T1000 (cell line): ENCODE measurements around the gene CCDC3.
"Not testable (repeated sequence)": the region's sequence is repeated elsewhere in the genome, so short reads cannot be mapped to it uniquely, and the experiment has no call there.

ENCODE experiments used
- DNase-seq: peaks from one replicate; lab custom pipeline; 2025; ENCODE audit warnings: mixed read lengths; lab: John Stamatoyannopoulos, UW

CCDC3 gene

GRCh38 chr10:13001041-13001886, at the start of gene CCDC3:
Gene CCDC3, minus strand, starts transcription at chr10:13001713. Its CDS starts 143 bp downstream, at chr10:13001570.
- DNase-seq = peak; percentile 87

- DNase-seq = no peak
These were observed 49.7 kb upstream of the CCDC3 start for GRCh38 chr10:13051126-13051694.

GRCh38 chr10:13049774-13050420, 48.4 kb upstream of the CCDC3 start:
- no peak for DNase-seq

GRCh38 chr10:13048762-13049161, 47.2 kb upstream of the CCDC3 start:
- DNase-seq = no peak

DNA sequence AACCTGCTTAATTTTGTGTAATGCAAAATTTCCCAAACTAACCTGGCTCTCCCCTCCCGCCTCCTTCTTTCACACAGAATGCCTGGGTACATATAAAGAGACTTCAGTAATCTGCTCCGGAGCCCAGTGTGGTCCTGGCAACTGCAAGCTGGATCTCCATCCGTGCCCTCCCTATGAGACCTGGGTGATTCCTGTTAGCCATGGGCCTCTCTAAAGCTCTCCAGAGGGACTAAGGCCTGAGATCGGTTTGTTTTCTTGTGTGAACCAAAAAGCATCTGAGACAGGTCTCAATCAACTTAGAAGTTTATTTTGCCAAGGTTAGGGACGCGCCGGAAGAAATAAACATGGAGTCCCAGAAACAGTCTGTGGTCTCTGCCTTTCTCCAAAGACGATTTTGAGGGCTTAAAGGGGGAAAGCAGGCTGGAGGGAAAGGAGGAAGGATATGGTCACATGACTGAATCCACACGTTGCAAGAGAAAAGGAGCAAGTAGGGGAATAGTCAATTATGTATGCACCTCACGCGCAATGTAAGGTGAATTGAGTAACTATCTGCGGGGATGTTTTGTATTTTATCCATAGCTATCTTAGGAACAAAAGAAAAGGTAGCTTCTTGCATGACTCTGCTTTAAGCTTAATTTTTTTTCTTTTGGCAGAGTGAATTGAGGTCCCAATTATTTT, 46.2 kb upstream of the CCDC3 start:
- DNase-seq = no peak

GRCh38 chr10:13046851-13047528, 45.5 kb upstream of the CCDC3 start:
- DNase-seq = no peak

- DNase-seq = no peak
These were observed 42.0 kb upstream of the CCDC3 start for GRCh38 chr10:13043520-13043919.

- no peak for DNase-seq
These were observed 38.2 kb upstream of the CCDC3 start for GRCh38 chr10:13039761-13040160.

DNA sequence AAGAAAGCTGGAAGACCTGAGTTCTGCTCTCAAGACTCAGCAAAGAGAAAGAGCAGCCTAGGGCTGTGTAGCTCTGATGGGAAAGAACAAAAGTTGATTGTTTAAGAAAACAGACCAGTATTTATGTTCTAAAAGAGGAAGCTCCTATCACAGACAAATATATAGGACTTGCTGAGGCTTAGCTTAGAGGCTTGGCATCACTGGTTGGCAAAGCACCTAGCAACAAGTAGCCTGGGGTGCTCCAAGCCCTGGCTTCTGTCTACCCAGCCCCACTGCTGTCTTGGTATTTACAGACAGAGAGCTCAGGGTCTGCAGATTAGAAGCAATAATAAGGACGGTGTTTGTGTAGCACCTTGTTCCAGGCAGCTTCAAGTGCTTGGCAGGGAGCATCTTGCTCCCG, 36.9 kb upstream of the CCDC3 start:
- no peak for DNase-seq

GRCh38 chr10:13037832-13038231, 36.3 kb upstream of the CCDC3 start:
- DNase-seq = no peak

DNA sequence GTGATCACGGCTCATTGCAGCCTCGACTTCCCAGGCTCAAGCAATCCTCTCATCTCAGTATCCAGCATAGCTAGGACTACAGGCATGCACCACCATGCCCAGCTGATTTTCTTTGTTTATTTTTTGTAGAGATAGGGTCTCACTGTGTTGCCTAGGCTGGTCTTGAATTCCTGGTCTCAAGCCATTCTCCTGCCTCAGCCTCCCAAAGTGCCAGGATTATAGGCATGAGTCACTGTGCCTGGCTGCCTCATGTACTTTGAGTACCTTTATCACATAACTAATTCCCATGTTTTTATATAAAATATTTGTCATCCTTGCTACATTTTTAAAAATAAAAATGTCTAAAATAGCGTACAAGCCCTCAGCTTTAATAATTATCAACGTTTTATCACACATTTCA, 35.3 kb upstream of the CCDC3 start:
- no peak for DNase-seq

DNA sequence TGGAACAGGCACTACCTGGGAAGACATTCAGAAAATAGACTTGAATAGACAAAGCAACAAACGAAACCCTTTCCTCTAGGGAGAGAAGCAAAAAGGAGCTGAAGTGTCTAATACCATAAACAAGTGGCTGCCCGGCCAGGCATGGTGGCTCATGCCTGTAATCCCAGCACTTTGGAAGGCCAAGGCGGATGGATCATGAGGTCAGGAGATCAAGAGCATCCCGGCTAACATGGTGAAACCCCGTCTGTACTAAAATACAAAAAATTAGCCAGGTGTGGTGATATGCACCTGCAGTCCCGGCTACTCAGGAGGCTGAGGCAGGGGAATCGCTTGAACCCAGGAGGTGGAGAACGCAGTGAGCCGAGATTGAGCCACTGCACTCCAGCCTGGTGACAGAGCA, 34.2 kb upstream of the CCDC3 start:
- not testable (repeated sequence) for DNase-seq

- no peak for DNase-seq
These were observed 25.4 kb upstream of the CCDC3 start for GRCh38 chr10:13026873-13027272.

GRCh38 chr10:13023754-13024153, 22.2 kb upstream of the CCDC3 start:
- no peak for DNase-seq

DNA sequence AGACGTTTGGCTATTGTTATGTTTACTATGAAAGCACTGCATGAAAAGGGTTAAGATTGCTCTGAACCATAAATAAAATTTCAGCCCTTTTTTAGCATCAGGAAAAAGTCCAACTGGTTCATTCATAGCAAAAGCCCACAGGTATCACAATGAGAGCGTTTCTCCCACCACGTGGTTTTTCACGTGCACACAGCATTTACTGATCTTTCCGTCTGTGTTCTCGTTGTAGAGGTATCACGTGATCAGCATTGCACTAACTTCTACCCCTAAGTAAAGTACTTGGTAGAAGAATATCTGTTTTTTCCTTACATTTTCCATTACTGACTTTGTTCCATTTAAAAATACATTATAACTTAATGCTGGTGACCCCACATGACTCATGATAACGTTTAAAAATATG, 17.8 kb upstream of the CCDC3 start:
- DNase-seq = no peak

DNA sequence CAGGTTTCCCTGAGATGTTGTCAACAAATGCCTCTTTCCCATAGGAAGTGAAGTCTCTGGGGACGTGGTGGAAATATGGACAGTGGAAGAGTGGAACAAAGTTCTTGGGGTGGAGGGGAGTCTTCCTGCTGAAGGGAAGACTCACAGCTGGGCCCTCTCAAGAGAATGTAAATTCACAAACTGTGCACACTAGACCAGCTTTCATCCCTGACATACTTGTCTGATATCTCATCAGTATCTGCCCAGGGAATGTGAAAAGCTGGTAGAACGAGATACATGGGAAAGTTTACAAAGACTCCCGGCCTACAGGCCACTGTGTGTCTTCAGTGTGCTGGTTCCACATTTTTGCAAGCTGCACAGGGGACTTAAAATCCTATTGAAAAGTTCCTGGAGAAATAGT, 16.7 kb upstream of the CCDC3 start:
- DNase-seq = no peak

DNA sequence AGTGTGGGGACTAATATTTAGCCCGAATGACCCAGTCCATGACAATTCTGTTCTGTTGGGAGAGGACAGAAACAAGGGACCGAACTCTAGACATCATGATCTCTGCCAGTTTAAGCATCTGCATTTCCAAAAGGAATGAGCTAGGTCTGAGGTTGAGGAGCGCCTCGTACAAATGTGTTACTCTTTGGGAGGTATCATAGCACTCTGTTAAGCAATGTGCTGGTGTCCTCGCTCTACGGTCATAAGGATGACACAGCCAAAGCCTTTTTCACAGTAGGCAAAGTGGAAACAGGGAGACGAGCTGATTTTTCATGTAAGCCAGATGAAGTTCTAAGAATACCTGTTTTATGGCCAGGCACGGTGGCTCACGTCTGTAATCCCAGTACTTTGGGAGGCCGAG, 15.4 kb upstream of the CCDC3 start:
- DNase-seq = no peak

DNA sequence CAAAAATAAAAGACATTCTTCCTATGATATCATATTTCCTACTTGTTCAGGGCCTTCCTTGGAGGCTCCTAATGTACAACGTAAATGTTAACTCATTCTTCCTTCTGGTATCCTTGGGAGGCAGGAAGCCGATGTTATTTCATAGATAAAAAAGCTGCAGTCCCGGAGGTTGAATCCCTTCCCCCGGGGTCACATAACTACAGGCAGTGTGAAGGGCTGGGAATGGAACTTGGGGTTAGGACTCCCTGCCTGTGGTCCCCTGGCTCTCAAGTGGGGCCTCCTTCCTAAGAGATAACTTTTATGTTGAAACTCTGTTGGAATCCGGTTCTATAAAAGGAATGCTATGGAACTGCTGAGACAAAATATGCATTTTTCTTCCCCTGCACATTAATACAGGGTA, 14.9 kb upstream of the CCDC3 start:
- DNase-seq = no peak

DNA sequence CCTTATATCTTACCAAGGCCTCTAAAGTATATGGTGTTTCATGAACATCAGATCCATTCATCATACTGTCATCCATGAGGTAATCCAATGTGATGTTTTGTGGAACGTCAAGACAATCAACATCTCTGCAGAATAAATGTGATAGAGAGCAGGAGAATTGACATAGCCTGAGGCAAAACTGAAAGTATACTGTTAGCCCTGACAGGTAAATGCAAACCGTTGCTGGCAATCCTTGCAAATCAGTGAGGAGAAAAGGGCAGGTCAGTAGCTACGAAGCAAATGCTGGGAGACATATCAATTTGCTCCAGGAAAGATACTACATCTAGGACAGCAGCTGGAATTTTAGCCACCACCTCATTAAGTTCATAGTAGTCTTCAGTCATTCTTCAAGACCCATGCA, 4.5 kb upstream of the CCDC3 start:
- no peak for DNase-seq

GRCh38 chr10:13003759-13004158, 2.2 kb upstream of the CCDC3 start:
- no peak for DNase-seq

DNA sequence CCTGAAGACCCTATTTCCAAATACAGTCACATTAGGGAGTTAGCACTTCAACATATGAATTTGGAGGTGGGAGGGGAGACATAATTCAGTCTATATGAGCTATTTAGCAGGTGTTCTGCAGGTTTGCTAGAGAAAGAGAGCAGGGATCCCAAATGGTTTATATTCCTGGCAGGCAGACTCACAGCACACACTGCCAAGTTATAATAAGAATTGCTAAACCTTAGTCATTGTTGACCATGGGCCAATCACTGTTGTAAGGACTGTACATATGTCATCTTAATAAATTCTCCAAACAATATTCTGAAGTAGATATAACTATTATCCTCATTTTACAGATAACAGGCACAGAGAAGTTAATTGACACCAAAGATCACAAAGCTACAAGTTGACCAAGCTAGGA, 1.5 kb upstream of the CCDC3 start:
- DNase-seq = no peak

DNA sequence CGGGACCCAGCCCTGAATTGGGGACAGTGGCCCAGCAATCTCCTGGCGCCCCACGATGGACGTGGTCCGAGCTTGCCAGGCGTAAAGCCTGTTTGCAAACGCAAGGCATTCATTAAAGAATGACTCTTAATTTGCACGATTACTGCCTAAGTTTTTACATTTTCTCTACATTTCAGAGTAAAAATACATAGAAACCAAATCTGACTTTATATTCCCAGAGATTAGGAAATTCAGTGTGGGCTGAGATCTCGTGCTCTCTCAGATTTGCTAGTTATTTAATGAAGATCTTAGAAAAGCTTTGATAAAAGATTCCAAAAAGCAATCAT, 337 bp upstream of the CCDC3 start:
- DNase-seq = no peak
